ENCODE data around the gene SYNDIG1.

DNA sequence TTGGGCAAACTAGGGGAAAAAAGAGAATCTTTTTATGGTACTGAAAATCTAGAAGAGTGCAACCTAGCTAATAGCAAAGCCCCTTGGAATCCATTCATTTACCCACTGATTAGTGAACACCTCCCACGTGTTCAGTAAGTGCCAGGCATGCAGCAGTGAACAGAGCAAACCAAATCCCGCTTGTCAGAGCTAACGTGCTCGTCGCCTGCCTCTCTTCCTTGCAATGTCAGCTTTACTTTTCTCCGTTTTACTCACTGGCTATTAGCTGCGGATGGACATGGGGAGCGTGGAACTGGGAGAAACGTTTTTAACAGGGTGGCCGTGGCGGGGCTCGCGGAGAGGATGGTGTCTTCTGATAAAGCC lies 120.4 kb downstream of the SYNDIG1 start:
- TF ChIP-seq, protein P1, sequence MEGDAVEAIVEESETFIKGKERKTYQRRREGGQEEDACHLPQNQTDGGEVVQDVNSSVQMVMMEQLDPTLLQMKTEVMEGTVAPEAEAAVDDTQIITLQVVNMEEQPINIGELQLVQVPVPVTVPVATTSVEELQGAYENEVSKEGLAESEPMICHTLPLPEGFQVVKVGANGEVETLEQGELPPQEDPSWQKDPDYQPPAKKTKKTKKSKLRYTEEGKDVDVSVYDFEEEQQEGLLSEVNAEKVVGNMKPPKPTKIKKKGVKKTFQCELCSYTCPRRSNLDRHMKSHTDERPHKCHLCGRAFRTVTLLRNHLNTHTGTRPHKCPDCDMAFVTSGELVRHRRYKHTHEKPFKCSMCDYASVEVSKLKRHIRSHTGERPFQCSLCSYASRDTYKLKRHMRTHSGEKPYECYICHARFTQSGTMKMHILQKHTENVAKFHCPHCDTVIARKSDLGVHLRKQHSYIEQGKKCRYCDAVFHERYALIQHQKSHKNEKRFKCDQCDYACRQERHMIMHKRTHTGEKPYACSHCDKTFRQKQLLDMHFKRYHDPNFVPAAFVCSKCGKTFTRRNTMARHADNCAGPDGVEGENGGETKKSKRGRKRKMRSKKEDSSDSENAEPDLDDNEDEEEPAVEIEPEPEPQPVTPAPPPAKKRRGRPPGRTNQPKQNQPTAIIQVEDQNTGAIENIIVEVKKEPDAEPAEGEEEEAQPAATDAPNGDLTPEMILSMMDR (IDR thresholded peaks at IDR 0.05), result no peak
- TF ChIP-seq POLR2A (IDR thresholded peaks at IDR 0.05), result no peak
